ENCODE data around the gene DNHD1.

DNHD1 gene

GRCh38 chr11:6565325-6565724 is 68.2 kb downstream of the DNHD1 start:
- DNase-seq, result no peak

DNA sequence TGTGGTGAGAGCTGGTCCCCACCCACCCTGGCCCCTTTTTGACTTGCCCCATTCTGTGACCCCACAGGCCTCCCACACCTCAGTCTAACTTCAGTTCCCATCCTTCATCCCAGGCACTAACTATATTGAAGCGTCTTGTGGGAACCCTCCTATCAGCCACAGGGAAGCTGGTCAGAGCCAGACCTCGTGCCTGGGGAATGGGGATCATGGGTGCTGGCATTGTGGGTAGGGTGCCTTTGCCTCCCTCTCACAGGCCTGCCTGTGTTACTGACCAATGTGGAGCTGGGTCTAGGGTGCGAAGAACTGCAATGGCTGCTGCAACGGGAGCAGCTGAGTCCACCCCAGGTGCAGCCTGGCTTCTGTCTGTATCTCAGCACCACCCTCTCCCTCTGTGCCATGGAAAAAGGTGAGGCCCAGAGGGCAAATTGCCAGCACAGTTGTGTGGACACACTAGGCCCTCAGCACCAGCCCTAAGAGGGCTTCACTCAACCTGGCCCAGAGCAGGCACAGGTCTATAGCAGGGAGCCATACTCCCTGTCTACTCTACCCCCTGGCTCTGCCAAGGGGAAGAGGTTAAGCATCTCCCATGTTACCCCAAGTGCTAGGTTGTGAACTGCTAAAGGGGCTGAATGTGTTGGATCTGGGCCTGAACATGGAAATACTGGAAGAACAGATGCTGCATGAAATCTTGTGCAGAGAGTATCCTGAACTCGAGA is 69.1 kb downstream of the DNHD1 start:
- DNase-seq, result no peak

DNA sequence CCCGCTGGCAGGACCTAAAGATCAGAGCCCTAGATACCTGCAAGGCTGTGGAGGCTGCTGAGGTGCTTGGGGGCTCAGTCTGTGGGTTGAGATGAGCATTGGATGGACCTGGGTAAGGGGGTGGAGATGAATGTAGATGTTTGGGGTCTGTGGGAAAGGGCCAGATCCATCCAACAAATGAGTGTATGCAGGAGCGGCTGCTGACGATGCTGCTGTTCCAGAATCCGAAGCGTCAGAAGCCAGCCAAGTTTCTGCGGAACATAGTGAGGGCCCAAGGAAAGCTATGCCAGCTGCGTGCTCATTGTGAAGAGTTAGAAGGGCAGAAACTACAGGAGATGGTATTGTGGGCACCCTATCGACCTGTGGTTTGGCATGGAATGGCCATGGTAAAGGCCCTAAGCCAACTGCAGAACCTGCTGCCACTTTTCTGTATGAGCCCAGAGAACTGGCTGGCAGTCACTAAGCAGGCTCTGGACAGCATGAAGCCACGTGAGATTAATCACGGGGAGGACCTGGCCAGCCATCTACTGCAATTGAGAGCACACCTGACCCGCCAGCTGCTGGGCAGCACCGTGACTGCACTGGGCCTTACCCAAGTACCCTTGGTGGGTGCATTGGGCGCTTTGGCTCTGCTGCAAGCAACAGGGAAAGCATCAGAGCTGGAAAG is 69.8 kb downstream of the DNHD1 start:
- DNase-seq, result no peak

GRCh38 chr11:6567371-6567745 is 70.3 kb downstream of the DNHD1 start:
- no peak for DNase-seq

GRCh38 chr11:6568191-6568918 is 71.3 kb downstream of the DNHD1 start:
- DNase-seq, result peak; percentile 20

- no peak for DNase-seq
These were observed 72.6 kb downstream of the DNHD1 start for GRCh38 chr11:6569706-6570105.

GRCh38 chr11:6570691-6571427 is 73.8 kb downstream of the DNHD1 start:
- DNase-seq, result no peak

GRCh38 chr11:6571434-6572008 is 74.4 kb downstream of the DNHD1 start:
- no peak for DNase-seq

GRCh38 chr11:6572215-6572614 is 75.1 kb downstream of the DNHD1 start:
- peak; percentile 61 for DNase-seq

- DNase-seq, result no peak
These were observed 78.0 kb downstream of the DNHD1 start for GRCh38 chr11:6574816-6575715.

DNA sequence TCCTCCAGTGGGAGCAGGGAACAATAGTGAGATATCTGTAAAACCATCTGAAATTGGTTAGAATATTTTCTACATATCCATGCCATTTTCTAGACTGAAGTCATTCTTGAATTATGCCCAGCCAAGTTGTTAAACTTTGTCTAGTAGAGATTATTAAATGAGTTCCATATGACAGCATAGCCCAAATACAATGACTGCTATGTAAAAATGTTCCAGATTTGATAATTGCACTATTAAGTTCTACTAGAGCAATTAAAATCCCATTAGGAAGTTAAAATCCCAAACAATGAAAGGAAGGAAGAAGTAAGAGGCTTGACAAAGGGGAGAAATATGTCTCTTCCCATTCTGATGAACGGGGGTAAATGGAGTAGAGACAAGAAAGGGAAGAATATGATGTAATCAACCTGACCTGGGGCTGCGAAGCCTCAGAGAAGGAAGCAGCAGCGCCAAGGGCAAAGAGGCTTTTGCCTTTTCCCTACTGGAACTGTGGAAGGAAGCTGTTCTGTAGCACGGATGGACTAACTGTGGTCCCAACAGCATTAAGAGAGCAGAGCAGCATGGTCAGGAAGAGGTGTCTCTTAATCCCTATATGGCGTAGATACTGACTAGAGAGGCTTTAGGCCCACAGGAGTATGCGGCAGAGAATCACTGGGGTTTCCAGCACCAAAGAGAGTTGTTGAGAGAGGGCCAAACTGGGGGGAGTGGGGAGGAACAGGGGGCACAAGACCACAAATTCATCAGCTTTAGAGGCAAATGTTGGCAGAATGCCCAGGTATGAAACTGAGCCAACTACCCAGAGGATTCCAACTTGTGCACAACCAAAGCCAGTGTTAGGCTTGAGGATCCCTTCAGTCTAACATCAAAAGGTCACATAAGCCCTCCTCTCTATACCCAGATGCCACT is 79.6 kb downstream of the DNHD1 start:
- DNase-seq, result peak; percentile 62

DNA sequence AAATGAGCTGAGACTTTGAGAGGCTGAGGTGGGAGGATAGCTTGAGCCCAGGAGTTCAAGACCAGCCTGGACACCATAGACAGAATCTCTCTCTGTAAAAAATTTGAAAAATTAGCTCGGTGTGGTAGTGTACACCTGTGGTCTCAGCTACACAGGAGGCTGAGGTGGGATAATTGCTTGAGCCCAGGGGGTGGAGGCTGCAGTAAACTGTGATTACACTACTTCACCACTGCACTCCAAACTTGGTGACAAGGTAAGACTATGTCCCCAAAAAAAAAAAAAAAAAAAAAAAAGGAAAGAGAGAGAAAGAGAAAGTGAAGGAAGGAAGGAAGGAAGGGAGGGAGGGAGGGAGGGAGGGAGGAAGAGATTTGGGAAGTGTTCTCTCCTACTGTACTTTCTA is 81.1 kb downstream of the DNHD1 start:
- no peak for DNase-seq

GRCh38 chr11:6579681-6580080 is 82.6 kb downstream of the DNHD1 start:
- DNase-seq, result no peak

- no peak for DNase-seq
These were observed 86.5 kb downstream of the DNHD1 start for GRCh38 chr11:6583584-6583983.

DNA sequence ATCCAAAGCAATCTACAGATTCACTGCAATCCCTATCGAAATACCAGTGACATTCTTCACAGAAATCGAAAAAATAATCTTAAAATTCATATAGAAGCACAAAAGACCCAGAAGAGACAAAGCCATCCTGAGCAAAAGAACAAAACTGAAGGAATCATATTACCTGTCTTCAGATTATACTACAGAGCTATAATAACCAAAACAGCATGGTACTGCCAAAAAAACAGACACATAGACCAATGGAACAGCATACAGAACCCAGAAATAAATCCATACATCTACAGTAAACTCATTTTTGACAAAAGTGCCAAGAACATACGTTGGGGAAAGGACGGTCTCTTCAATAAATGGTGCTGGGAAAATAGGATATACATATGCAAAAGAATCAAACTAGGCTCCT is 87.4 kb downstream of the DNHD1 start:
- DNase-seq, result no peak

DNA sequence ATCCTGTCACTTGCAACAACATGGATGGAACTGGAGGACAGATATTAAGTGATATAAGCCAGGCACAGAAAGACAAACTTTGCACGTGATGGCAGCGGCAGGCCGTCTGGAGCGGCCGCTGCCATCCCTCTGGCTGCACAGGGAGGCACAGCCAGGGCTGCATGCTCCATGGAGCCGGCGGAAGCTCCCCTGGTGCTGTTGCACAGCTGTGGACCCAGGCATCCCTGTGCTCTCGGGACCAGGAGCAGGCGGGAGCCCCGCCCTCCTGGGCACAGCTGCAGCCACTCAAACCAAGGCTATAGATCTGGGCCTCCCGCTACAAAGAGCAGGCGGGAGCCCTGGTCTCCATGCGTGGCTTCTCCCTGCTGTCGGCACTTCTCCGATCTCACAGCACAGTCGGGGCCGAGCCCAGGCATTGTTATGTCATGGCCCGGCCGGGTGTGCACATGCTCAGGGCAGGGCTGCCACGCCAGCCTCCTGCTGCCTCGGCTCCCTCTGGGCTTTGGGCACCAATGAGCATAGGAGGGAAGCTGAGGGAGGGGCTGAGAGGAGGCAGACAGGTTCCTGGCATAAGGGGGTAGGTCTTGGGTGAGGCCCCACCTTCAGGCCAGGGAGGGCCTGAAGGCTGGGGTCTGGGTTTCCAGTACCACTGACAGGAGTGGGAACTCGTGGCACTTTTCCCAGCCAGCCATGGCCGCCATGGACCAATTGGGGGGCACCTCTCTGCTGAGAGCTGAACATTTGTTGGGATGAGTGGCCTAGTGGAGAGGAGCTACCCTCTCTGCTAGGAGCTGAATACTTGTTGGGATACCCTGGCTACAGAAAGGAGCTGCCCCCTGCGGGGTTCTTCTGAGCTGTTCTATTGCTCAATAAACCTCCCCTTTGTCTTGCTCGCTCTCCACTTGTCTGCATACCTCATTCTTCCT is 89.6 kb downstream of the DNHD1 start:
- DNase-seq, result no peak

GRCh38 chr11:6587360-6587953 is 90.4 kb downstream of the DNHD1 start:
- DNase-seq, result no peak

GRCh38 chr11:6588018-6588417 is 90.9 kb downstream of the DNHD1 start:
- no peak for DNase-seq

DNA sequence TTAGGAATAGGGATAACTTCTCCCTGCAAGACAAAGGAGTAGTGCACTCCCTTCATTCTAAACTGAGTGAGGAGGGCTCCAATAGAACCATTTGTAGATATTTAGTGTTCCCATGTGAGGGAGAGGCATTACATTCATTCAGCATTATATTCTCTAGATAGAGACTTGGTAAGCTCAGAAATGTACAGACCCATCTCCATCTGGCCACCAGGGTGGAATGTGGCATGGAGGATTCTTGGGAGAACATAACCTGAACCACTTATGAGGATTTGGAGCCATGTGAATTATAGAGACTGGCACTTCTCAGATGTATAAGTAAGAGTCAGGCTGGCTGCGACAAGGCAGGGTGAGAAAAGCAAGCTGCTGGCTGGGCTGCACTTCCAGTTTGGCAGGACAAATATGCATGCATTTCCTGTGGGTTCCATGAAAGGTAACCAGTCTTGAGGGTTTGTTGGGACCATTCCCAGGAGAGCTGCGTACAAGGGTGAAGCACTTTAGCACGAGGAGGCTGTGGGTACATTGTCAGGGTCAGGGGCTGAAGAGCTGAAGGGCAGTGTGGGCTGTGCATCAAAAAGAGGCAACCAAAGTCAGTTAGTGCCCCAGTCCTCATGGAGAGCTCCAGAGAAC is 97.2 kb downstream of the DNHD1 start:
- no peak for DNase-seq
